Measurements from ENCODE around the gene UBE2J1.
"Not testable (repeated sequence)": the region's sequence is repeated elsewhere in the genome, so short reads cannot be mapped to it uniquely, and the experiment has no call there.

The UBE2J1 gene

DNA sequence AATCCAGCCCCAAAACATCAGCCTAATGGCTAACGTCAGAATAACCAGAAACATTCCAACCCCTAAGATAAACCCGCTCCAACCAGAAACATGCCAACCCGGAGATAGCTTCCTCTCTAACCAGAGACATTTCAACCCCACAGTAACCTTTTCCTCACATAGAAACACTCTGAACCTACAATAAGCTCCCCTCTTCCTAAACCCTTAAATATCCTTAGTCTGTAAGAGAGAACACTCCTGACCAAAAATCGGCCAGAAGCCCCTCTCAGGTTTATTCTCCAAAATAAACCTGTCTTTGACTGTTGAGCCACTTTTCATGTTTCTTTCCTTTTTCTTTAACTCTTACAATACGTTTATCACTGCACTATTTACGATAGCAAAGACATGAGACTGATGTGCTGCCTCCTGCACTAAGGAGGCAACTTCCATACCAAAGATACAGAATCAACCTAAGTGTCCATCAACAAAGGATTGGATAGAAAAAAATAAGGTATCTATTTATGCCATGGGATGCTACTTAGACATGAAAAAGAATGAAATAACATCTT lies 32.4 kb downstream of the UBE2J1 start:
- no peak for DNase-seq (ENCODE audit: low read depth, low spot score)

DNA sequence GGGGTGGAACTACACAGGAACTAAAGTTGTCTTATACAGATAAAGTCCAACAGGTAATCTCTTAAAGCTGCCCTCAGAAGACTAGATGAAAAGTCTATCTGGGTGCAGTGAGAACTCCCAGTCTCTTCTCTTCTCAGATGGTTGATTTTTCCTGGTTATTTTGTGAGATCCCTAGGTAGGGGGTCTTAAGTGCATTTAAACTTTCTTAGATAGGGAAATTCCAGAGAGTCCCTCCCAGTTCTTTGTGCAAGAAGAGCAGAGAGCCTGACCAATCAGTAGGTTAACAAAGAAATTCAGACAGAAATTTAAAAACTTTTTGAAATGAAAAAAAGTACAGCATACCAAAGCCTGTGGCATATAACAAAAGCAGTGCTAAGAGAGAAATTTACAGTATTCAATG lies 35.5 kb downstream of the UBE2J1 start:
- DNase-seq (ENCODE audit: low read depth, low spot score), result no peak

DNA sequence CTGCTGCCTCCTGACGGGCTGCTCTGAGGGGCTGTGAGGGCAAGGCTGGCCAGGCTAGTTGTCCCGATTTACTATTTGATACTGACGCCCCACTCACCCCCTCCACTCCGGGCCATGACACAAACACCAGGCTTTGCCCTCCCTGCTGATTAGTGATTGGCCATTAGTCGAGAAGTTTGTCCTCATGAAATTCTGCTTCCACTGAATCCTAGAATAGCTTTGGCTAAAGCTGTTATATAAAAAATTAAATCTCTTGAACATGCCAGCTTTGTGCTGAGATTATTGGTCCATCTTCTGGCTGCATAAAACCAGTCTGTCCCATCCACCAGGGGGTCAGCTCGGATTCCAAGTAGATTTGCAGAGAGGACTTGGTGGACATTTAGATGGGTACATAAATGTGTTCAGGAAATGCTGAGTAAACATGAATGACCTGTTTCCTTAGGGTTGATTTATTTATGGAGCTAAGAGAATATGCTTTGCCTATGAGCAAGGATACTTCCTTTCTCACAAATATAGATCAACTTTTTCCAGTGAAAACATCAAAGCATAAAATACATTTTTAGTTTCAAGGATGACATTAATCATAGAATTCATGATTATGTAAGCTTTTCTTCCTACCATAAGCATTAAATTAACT lies 37.2 kb downstream of the UBE2J1 start, which contains the start of gene GABRR2:
Gene GABRR2 (minus strand): TSS at position 51 of the 637 bp plus-strand sequence. CDS start 134 bp downstream, outside the sequence.
- no peak for DNase-seq (ENCODE audit: low read depth, low spot score)

DNA sequence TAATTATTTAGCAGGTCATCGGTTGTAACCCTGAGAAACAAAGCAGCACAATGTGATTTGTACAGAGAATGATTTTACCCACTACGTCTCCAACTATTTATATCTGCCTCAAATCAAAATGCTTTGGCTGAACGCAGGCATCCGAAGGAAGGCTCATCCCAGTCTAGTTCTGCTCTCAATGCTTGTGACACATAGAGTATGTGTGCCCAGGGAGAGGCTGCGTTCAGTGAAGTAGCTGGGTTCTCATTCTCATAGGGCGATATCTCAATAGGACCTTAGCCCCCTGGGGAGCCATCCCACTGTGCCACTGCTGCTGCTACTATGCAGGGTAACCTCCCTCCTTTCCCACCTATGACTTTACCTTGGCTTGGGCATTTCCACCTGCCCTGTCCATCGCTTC lies 37.8 kb downstream of the UBE2J1 start:
- no peak for DNase-seq (ENCODE audit: low read depth, low spot score)

DNA sequence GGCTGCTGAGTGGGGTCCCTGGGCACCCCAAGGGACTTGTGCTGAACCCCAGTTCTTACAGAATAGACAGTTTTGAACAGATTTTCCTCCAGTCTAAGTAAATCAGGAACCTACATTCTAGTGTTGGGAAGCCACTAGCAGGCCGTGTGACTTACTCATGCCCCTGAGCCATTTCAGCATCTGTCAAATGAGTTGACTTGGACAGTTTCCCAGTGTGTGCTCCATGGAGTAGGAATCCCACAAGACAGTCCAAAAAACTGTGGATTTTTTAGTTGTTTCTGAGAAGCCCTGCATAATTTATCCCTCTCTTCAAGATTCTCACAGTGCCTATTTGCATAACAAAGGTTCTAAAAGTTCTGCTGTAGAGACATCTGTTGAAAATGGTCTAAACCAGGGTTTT lies 39.5 kb downstream of the UBE2J1 start:
- DNase-seq (ENCODE audit: low read depth, low spot score), result no peak

DNA sequence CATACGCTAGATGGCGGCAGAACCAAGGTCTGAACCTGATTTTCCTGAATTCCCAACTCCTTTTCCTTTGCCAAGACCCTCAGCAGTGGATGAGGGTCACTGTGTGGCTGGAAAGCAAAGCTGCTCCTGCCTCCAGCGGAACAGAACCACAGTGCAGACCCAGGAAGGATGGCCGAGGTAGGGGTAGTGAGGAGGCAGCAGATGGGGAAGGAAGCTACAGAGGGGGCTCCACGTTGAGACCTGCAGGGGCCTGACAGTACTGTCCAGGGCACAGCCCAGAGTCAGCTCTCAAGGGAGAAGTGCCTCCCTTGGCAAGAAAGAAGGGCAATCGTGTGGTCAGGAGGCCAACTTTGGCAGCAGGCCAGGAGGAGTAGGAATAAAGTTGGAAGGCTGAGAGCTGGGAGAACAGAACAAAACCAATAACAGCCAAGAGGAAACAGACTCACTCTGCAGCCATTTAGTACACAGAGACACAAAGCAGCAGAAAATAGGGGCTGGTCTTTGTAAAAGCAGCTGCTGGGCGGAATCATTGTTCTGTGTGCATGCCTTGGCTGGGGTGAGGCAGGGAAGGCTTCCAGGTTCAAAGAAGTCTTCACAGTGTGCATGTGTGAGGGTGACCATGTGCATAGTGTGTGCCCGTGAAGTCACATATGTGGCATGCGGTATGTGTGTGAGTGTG lies 40.5 kb downstream of the UBE2J1 start:
- no peak for DNase-seq (ENCODE audit: low read depth, low spot score)

DNA sequence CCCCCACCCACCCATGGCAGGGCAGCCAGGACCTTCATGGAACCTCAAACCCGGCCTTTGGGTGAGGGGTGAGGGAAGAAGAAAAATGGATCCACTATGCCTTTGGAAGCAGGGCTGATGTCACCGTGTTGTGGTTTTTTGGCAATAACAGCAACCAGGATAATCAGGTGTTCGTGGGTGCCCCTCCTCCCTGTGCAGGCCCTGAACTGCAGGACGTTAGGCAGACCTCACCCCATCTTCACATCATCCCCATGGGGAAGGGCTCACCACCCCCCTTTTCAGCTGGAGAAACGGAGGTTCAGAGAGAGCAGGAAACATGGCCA lies 41.0 kb downstream of the UBE2J1 start:
- no peak for DNase-seq (ENCODE audit: low read depth, low spot score)

DNA sequence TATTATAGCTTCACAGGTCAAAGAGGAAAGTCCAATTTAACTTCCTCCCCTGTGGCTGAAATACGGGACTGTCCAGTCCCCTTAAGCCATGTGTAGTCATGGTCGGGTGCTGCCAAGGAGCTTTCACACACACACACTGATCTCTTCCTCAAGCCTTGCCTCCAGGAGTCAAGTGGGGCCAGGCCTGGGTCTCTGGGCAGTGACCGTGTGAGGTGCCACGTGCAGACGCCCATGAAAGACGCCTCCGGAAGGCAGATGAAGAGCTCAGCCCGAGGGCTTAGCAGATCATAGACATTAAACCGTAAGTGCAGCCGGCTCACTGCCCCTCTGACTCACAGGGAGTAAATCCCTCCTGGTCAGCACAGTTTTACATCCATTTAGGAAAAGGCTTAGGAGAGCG lies 41.6 kb downstream of the UBE2J1 start:
- DNase-seq (ENCODE audit: low read depth, low spot score), result no peak

DNA sequence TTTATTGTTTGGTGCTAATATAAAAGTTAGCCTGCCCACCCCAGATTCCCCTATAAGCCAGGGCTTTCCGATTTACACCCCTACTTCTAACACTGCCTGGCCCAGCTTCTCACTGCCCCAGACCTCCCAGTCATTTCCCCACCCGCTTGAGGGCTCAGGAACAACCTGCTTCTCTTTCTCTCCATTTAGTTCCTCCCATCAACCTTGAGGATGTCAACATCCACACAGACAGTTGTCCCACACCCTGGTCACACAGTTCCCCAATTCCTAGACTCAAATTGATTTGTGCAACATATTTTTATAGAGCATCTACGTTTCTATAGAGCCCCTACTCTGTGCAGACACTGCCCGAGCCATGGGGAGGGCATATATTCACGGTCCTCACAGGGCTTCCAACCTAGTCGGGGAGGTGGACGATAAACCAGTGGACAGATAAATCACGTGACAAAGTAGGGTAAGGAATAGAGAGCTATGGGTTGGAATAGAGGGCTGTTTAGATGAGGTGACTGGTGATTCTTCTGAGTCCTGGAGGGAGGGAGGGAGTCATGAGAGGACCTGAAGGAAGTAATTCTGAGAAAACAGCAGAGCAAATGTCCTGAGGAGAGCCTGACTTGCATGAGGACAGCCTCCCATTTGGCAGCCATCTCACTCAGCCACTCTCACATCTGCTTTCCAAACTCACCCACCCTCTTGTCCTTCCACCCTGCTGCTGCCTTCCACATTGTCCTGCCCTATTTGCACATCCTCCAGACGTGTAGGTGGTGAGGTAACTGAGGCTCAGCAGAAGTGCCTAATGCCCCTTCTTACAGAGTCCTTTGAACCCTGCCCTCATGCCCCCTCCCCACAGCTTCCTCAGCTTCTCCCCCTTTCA lies 43.8 kb downstream of the UBE2J1 start:
- DNase-seq (ENCODE audit: low read depth, low spot score), result no peak

DNA sequence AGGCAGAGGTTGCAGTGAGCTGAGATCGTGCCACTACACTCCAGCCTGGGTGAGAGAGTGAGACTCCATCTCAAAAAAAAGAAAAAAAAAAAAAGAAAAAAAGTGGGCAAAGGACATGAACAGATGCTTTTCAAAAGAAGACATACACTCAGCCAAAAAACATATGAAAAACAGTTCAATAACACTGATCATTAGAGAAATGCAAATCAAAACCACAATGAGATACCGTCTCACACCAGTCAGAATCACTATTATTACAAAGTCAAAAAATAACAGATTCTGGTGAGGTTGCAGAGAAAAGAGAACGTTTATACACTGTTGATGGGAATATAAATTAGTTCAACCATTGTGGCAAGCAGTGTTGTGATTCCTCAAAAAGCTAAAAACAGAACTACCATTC lies 48.0 kb downstream of the UBE2J1 start:
- DNase-seq (ENCODE audit: low read depth, low spot score), result not testable (repeated sequence)

DNA sequence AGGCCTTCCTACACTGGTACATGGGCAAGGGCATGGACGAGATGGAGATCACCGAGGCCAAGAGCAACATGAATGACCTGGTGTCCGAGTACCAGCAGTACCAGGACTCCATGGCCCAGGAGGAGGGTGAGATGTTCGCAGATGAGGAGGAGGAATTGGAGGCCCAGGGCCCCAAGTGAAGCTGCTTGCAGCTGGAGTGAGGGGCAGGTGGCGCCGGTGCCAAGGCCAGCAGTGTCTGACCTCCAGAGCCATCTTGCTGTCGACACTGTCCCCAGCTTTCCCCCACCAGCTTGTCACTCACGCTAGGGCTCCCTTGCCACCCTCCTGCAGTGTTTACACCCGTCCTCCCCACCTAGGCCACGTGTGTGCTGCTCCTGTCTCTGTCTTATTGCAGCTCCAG lies 49.6 kb downstream of the UBE2J1 start:
- no peak for DNase-seq (ENCODE audit: low read depth, low spot score)

DNA sequence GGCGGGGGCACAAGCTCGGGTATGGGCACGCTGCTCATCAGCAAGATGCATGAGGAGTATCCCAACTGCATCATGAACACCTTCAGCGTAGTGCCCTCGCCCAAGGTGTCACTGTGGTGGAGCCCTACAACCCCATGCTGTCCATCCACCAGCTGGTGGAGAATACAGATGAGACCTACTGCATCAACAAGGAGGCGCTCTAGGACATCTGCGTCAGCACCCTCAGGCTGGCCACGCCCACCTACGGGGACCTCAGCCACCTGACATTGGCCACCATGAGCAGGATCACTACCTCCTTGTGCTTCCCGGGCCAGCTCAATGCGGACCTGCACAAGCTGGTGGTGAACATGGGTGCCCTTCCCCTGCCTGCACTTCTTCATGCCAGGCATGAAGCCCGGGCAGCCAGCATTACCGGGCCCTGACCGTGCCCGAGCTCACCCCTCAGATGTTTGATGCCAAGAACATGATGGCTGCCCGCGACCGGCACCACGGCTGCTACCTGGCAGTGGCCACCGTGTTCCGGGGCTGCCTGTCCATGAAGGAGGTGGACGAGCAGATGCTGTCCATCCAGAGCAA lies 50.2 kb downstream of the UBE2J1 start:
- no peak for DNase-seq (ENCODE audit: low read depth, low spot score)

DNA sequence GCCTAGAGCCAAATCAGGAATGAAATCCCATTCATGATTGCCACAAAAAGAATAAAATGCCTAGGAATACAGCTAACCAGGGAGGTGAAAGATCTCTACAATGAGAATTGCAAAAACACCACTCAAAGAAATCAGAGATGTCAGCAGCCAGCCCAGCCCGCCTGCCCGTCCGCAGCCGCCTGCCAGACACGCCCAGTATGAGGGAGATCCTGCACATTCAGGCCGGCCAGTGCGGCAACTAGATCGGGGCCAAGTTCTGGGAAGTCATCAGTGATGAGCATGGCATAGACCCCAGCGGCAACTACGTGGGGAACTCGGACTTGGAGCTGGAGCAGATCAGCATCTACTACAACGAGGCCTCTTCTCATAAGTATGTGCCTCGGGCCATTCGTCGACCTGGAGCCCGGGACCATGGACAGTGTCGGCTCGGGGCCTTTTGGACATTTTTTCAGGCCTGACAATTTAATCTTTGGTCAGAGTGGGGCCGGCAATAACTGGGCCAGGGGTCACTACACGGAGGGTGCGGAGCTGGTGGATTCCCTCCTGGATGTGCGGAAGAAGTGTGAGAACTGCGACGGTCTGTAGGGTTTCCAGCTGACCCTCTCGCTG lies 50.8 kb downstream of the UBE2J1 start:
- no peak for DNase-seq (ENCODE audit: low read depth, low spot score)

DNA sequence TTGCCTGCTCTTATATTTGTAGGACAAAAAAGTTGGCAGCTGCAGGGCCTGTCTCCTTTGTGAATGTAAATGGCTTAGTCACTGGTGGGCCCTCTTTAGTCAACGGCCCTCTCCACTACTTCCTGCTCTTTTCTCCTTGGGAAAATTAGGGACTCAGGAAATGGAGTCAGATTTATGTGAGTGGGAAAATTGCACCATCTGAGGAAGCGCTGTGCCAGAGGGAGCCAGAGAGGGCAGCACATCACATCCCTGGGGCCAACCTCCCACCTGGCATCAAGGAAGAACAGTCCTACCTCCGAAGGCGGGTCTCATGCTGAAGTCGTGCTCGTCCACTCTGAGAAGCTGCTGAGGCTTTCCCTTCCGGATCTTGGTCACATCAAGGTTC lies 53.1 kb downstream of the UBE2J1 start:
- no peak for DNase-seq (ENCODE audit: low read depth, low spot score)

DNA sequence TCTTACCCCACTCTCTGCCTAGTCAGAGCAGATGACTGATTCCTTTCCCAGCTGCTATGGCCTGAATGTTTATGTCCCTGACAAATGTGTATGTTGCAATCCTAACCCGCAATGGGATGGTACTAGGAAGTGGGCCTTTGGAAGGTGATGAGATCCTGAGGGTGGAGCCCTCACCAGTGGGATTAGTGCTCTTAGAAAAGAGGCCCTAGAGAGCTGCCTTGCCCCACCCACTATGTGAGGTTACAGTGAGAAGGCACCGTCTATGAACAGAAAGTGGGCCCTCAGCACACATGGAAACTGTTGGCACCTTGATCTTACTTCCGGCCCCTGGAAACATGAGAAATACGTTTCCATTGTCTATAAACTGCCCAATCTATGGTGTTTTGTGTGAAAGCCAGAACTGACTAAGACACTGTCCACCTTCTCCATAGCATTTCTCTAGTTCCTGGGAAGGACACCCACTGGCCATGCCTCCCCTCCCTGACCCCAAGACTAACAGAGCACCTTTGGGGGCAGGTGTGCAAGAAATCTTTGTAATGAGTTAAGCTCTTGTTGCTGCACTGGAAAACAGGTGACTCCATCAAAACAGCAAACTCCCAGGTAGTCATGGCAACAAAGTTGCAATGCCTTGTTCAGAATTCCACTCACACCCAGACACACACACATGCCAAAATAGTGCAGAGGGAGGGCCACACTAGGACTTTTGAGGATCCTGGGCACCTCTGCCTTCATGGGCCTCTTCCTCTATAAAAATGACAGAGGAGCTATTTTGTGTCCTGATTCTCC lies 53.6 kb downstream of the UBE2J1 start:
- no peak for DNase-seq (ENCODE audit: low read depth, low spot score)

DNA sequence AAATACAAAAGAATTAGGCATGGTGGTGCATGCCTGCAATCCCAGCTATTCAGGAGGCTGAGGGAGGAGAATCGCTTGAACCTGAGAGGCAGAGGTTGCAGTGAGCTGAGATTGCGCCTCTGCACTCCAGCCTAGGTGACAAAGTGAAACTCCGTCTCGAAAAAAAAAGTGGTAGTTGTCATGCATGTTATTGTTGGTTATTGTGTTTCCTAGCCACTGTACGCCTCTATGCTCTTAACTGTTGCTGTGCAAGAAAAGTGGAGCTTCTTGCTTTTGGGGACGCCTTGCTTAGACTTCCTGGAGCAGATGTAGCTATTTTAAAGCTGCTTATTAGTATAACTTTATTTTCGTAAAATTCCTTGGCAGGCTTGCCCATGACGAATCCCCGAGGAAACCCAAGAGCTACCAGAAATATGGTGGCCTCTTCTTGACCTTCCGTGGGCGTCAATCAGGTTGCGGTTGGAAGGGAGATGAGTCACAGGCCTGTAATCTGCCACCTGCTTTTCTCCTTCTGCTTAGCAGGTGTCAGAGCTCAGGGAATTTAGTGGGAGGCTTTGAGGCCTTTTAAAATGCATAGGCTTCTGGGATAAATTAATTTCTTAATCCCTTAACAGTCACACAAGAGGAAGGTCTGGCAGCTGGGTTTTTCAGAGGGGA lies 54.7 kb downstream of the UBE2J1 start:
- peak; percentile 16 for DNase-seq (ENCODE audit: low read depth, low spot score)

DNA sequence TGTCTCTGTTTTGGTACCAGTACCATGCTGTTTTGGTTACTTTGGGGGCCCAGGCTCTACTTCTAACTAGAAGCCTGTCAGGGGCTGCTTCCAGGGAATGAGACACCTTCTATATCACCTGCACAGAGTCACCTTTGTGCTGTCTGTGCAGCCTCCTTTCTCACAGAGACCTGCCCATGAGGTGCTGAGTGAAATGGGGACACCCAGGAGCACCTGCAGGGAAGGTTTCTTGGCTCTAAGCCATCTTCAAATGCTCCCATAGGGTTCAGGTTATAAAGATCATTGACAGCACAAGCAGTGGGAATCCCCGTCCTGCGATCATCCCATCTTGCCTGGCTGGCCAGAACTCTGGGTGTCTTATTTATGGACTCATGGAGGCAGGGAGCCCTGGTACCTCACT lies 56.5 kb downstream of the UBE2J1 start:
- no peak for DNase-seq (ENCODE audit: low read depth, low spot score)

DNA sequence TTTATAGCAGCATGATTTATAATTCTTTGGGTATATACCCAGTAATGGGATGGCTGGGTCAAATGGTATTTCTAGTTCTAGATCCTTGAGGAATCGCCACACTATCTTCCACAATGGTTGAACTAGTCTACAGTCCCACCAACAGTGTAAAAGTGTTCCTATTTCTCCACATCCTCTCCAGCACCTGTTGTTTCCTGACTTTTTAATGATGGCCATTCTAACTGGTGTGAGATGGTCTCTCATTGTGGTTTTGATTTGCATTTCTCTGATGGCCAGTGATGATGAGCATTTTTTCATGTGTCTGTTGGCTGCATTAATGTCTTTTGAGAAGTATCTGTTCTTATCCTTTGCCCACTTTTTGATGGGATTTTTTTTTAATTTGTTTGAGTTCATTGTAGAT lies 57.4 kb downstream of the UBE2J1 start:
- DNase-seq (ENCODE audit: low read depth, low spot score), result not testable (repeated sequence)

DNA sequence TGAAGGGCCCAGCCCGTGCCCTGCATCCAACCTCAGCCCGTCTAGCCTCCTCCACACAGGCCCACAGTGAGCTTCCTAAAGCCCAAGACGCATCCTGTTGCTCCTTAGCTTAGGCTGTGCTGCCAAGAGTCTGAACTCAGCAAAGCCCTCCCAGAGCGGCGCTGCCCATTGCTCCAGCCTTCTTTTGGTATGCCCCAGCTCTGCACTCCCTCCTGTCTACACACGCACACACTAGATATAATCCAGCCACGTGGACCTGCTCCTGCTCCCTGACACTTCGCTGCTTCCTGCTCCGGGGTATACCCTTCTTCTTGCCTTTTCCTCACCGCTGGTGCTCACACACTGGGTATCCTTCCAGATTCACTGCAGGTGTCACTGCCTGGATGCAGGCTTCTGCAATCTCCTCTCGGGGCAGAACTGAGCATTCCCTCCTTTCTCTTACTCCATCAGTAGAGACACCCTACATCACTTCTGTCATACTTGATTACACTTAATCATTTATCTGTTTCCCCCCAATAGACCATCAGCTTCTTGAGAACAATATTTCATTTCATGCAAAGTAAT lies 61.2 kb downstream of the UBE2J1 start:
- DNase-seq (ENCODE audit: low read depth, low spot score), result no peak

All from activated naive CD8-positive, alpha-beta T cell treated with anti-CD3 and anti-CD28 coated beads, Interleukin-2, amount 50 U/mL, for 16 hours (primary cell).